HepG2 (cell line): Measurements from ENCODE around the gene KCNG4. TPM values are rescaled to one million over a fixed set of nuclear protein-coding genes. Genes with fewer than 3 reads are reported as not detected.

Experiments used
- ATAC-seq: fragments of 200-7000 bp; cut with Tn5 transposase; 3 replicates; pipeline ENCODE4 v1.9.1; 2020; ENCODE audit warnings: mild to moderate bottlenecking, moderate library complexity
- BruUV-seq: library from RNA; stranded (reverse); fragments of 400-500 nt; replicated peaks from 2 replicates; lab custom pipeline; 2021; lab: Mats Ljungman, UMichigan
- CTCF ChIA-PET: fragments of 300-600 bp; formaldehyde crosslinking; extraction: SDS; loops from one replicate; lab custom pipeline; 2021; ENCODE audit warnings: low total read pairs, inconsistent platforms, low intra/inter-chr PET ratio; lab: Yijun Ruan, JAX
- POLR2A ChIA-PET: fragments of 350-600 bp; sonication (Branson Sonifier 250); formaldehyde crosslinking; loops from one replicate; lab custom pipeline; 2020; ENCODE audit warnings: antibody characterized with exemption, inconsistent platforms; lab: Yijun Ruan, JAX
- DNase-seq: peaks from one replicate; pipeline ENCODE4 v3.0.0-alpha.2; 2015; ENCODE audit warnings: low spot score
- FAIRE-seq: peaks from 3 replicates; lab custom pipeline; 2011; peaks lifted over from hg19 to GRCh38; lab: Jason Lieb, UNC
- H2AFZ ChIP-seq: one replicate; pipeline ENCODE4 v1.6.1; 2011; ENCODE audit warnings: low read length, inconsistent platforms
- H3K27ac ChIP-seq: fragments of 300-600 bp; 3 replicates; pipeline ENCODE4 v1.8.0; 2011; ENCODE audit warnings: mixed run types, mild to moderate bottlenecking, mixed read lengths, low read length, inconsistent platforms; ENCODE audit not compliant: insufficient read depth; ENCODE audit errors: extremely low read length
- H3K27me3 ChIP-seq, 2 experiments: fragments of 200-600 bp in 1 of 2; 2 replicates in 1 of 2; 3 replicates in 1 of 2; pipeline versions ENCODE4 v1.6.0 to v1.8.0; 2011; ENCODE audit warnings: low read length in 2 of 2, mild to moderate bottlenecking in 2 of 2, moderate library complexity in 2 of 2, inconsistent platforms in 1 of 2; ENCODE audit not compliant: insufficient read depth in 2 of 2, control insufficient read depth in 1 of 2
- H3K36me3 ChIP-seq, 2 experiments: fragments of 200-600 bp in 1 of 2; replicated peaks in 1 of 2; 2 replicates in 1 of 2; 3 replicates in 1 of 2; pipeline versions ENCODE4 v1.5.1 to v1.8.0; 2011; ENCODE audit warnings: low read length in 2 of 2, inconsistent platforms in 1 of 2; ENCODE audit not compliant: insufficient read depth in 2 of 2, control insufficient read depth in 1 of 2
- H3K4me1 ChIP-seq: 2 replicates; pipeline ENCODE4 v1.5.1; 2012; ENCODE audit warnings: low read length, inconsistent platforms; ENCODE audit not compliant: insufficient read depth
- H3K4me2 ChIP-seq: 2 replicates; pipeline ENCODE4 v1.6.0; 2011; ENCODE audit warnings: low read depth, low read length, inconsistent platforms
- H3K4me3 ChIP-seq, 3 experiments: fragments of 200-600 bp in 1 of 3; sonication (generic), shearing (Covaris generic) in 1 of 3; replicated peaks in 1 of 3; 2 replicates each; pipeline ENCODE4 v1.5.1; 2011 to 2016; ENCODE audit warnings: low read length in 3 of 3, inconsistent platforms in 2 of 3, low read depth in 2 of 3, mild to moderate bottlenecking in 2 of 3, control low read depth in 1 of 3, mixed read lengths in 1 of 3; ENCODE audit not compliant: insufficient read depth in 1 of 3
- H3K79me2 ChIP-seq: one replicate; pipeline ENCODE4 v1.6.1; 2011; ENCODE audit warnings: low read length, inconsistent platforms; ENCODE audit not compliant: insufficient read depth
- H3K9ac ChIP-seq: 2 replicates; pipeline ENCODE4 v1.6.0; 2011; ENCODE audit warnings: mild to moderate bottlenecking, low read depth, low read length, inconsistent platforms; ENCODE audit not compliant: insufficient read depth
- H3K9me3 ChIP-seq: 2 replicates; pipeline ENCODE4 v1.5.1; 2012; ENCODE audit warnings: mild to moderate bottlenecking, low read length
- H4K20me1 ChIP-seq: 2 replicates; pipeline ENCODE4 v1.6.0; 2011; ENCODE audit warnings: inconsistent platforms, mild to moderate bottlenecking, low read length, moderate library complexity; ENCODE audit not compliant: insufficient read depth
- DPF2 ChIP-seq: sonication (generic); formaldehyde crosslinking; IDR thresholded peaks from 2 replicates; pipeline ENCODE4 v1.4.0; 2020; ENCODE audit warnings: mild to moderate bottlenecking, low read depth, missing genetic modification reagents, borderline replicate concordance
- NFIC ChIP-seq: IDR thresholded peaks from 2 replicates; pipeline ENCODE4 v1.6.1; 2012; ENCODE audit warnings: mild to moderate bottlenecking, low read length, inconsistent platforms
- RBM39 ChIP-seq: fragments of 200-400 bp; formaldehyde crosslinking; IDR thresholded peaks from one replicate; pipeline ENCODE4 v1.6.1; 2018; ENCODE audit warnings: antibody characterized with exemption, mild to moderate bottlenecking, low read depth, low read length; ENCODE audit not compliant: poor library complexity, severe bottlenecking
- SIX4 ChIP-seq: sonication (generic); formaldehyde crosslinking; IDR thresholded peaks from 2 replicates; pipeline ENCODE4 v1.4.0; 2020; ENCODE audit warnings: missing genetic modification reagents
- WIZ ChIP-seq: sonication (generic); formaldehyde crosslinking; IDR thresholded peaks from 2 replicates; pipeline ENCODE4 v1.5.1; 2020; ENCODE audit warnings: mild to moderate bottlenecking, missing genetic modification reagents
- ZKSCAN5 ChIP-seq: sonication (generic); formaldehyde crosslinking; IDR thresholded peaks from 2 replicates; pipeline ENCODE4 v1.5.1; 2020; ENCODE audit warnings: mild to moderate bottlenecking, missing genetic modification reagents
- ZSCAN12 ChIP-seq: sonication (generic); formaldehyde crosslinking; IDR thresholded peaks from 2 replicates; pipeline ENCODE4 v1.9.0; 2021; ENCODE audit warnings: mild to moderate bottlenecking, missing genetic modification reagents
- WGBS: methylation state at CpG from one replicate; pipeline ENCODE4 v1.1.6; 2017; ENCODE audit warnings: low lambda C conversion rate; 5-methylcytosine and 5-hydroxymethylcytosine counted together
- in situ Hi-C: cut with HindIII; loops from 2 replicates; pipeline ENCODE4 v1.10.0; 2017; ENCODE audit warnings: low pct_unique_long_range_greater_than_20kb; ENCODE audit not compliant: extremely low pct_ligation_motif_present
- intact Hi-C: fragments of 100-400 bp; cut with micrococcal nuclease; formaldehyde crosslinking; loops from one replicate; pipeline ENCODE4 v1.10.0; 2022; ENCODE audit not compliant: unreplicated experiment
- polyA plus RNA-seq, 8 experiments: library from polyadenylated mRNA; depleted of rRNA in 3 of 8; stranded (reverse) in 7 of 8; unstranded in 1 of 8; fragments of >200 nt; fragmentation: Illumina TruSeq in 4 of 8; extraction: Trizol in 4 of 8; gene quantifications; 2 replicates each; pipeline versions ENCODE4 v1.2.1 to v1.2.3, GENCODE V29; 2011 to 2016; ENCODE audit warnings: low read depth in 4 of 8, missing spikeins in 1 of 8, mixed read lengths in 1 of 8; ENCODE audit not compliant: insufficient read depth in 1 of 8
- total RNA-seq, 5 experiments: library from RNA; depleted of rRNA; stranded (reverse); fragments of >200 nt; fragmentation: Illumina TruSeq; extraction: Trizol; gene quantifications; 2 replicates each; pipeline ENCODE4 v1.2.3, GENCODE V29; 2016; ENCODE audit warnings: low read depth in 1 of 5
- TF ChIP-seq, protein P1 (sequence below): sonication (generic); formaldehyde crosslinking; IDR thresholded peaks from 2 replicates; pipeline ENCODE4 v1.5.0; 2020; ENCODE audit warnings: mild to moderate bottlenecking, missing genetic modification reagents, borderline replicate concordance
- TF ChIP-seq, protein P2 (sequence below): sonication (generic); formaldehyde crosslinking; conservative IDR thresholded peaks from 2 replicates; pipeline ENCODE4 v1.5.0; 2020; ENCODE audit warnings: missing genetic modification reagents

Gene KCNG4
- total and polyA plus RNA-seq, 2 of the 13 experiments (the other 11 are each of a cell fraction or from before 2014, with no cell fraction given), result not detected

DNA sequence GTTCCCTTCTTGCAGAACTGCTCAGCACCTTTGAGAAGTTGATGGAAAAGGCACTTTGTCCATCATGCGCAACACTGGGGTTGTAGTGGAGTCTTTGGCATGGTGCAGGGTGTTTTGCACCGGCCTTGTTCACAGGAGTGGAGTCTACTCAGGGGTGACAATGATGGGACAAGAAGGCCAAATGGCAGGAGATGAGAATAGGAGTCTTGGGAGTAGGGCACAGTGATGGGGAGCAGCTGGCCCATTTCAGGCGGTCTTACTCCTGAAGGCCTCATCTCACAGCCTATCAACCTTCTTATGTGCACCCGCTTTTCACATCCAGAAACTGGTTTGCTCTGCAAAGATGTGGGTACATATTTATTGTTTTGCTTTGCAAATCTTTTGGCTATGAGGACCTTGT is 13.4 kb upstream of the KCNG4 start:
- Histone ChIP-seq H3K4me1 (no peaks in the 10 kb centered on the region), H3K9ac (no peak overlapping the region), H3K9me3 (no peaks in the 10 kb centered on the region), H3K4me3 (no peak overlapping the region), H3K4me2 (no peak overlapping the region), H3K27me3 (peaks cover 1 to 49% of the 10 kb centered on the region in 2 experiments), H4K20me1 (no peaks in the 10 kb centered on the region), H3K79me2 (no peaks in the 10 kb centered on the region), H3K27ac (no peak overlapping the region), H3K36me3 (no peaks in the 10 kb centered on the region), H2AFZ (no peak overlapping the region)
- in situ Hi-C loops, result no loop called here
- TF ChIP-seq, protein P1, sequence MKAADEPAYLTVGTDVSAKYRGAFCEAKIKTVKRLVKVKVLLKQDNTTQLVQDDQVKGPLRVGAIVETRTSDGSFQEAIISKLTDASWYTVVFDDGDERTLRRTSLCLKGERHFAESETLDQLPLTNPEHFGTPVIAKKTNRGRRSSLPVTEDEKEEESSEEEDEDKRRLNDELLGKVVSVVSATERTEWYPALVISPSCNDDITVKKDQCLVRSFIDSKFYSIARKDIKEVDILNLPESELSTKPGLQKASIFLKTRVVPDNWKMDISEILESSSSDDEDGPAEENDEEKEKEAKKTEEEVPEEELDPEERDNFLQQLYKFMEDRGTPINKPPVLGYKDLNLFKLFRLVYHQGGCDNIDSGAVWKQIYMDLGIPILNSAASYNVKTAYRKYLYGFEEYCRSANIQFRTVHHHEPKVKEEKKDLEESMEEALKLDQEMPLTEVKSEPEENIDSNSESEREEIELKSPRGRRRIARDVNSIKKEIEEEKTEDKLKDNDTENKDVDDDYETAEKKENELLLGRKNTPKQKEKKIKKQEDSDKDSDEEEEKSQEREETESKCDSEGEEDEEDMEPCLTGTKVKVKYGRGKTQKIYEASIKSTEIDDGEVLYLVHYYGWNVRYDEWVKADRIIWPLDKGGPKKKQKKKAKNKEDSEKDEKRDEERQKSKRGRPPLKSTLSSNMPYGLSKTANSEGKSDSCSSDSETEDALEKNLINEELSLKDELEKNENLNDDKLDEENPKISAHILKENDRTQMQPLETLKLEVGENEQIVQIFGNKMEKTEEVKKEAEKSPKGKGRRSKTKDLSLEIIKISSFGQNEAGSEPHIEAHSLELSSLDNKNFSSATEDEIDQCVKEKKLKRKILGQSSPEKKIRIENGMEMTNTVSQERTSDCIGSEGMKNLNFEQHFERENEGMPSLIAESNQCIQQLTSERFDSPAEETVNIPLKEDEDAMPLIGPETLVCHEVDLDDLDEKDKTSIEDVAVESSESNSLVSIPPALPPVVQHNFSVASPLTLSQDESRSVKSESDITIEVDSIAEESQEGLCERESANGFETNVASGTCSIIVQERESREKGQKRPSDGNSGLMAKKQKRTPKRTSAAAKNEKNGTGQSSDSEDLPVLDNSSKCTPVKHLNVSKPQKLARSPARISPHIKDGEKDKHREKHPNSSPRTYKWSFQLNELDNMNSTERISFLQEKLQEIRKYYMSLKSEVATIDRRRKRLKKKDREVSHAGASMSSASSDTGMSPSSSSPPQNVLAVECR (CRISPR knock-in tag), result no peak
- TF ChIP-seq, protein P2, sequence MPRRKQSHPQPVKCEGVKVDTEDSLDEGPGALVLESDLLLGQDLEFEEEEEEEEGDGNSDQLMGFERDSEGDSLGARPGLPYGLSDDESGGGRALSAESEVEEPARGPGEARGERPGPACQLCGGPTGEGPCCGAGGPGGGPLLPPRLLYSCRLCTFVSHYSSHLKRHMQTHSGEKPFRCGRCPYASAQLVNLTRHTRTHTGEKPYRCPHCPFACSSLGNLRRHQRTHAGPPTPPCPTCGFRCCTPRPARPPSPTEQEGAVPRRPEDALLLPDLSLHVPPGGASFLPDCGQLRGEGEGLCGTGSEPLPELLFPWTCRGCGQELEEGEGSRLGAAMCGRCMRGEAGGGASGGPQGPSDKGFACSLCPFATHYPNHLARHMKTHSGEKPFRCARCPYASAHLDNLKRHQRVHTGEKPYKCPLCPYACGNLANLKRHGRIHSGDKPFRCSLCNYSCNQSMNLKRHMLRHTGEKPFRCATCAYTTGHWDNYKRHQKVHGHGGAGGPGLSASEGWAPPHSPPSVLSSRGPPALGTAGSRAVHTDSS (CRISPR knock-in tag), result no peak
- TF ChIP-seq ZSCAN12 (CRISPR knock-in tag) (no peak), ZKSCAN5 (CRISPR knock-in tag) (no peak), WIZ (no peak), DPF2 (CRISPR knock-in tag) (no peak), RBM39 (no peak), SIX4 (CRISPR knock-in tag) (no peak), NFIC (no peak)
- POLR2A ChIA-PET, result no interaction called here
- ATAC-seq (no peak), FAIRE-seq (no peak), DNase-seq (no peak)
- CTCF ChIA-PET, result no interaction called here
- 39% methylated on average over 4 of the region's 4 CpGs for WGBS
- BruUV-seq, result no TSS peak
- intact Hi-C loops, result no loop called here
